KBM-7 (cell line): ENCODE measurements around the gene YWHAE.

ENCODE experiments used
- DNase-seq: peaks from one replicate; pipeline ENCODE4 v3.0.0-alpha.2; 2015
- in situ Hi-C: fragments of 300-500 bp; cut with MboI; formaldehyde crosslinking; loops from 2 replicates; pipeline ENCODE4 v1.14.3; 2020; ENCODE audit warnings: low sequenced_read_pairs, low pct_unique_long_range_greater_than_20kb, mixed read lengths

The YWHAE gene

DNA sequence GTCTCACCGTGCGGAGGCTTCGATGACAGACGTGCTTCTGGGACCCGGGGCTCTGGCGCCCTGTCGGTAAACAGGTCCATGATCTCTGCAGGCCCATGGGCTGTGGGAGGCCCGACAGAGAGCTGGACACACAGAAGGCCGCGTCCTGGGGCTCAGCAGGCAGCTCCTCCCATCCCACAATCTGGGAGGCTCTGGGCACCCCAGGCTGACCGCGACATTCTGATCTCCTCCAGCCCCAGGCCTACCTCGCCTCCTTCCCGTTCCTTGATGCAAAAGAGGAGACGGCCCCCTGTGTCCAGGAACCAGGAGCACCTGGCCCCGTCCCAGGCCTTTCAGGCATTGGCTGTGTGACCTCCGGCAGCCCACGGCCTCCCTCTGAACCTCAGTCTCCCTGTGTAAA, 97.3 kb downstream of the YWHAE start:
- no peak for DNase-seq
- in situ Hi-C loops, result no loop called here

DNA sequence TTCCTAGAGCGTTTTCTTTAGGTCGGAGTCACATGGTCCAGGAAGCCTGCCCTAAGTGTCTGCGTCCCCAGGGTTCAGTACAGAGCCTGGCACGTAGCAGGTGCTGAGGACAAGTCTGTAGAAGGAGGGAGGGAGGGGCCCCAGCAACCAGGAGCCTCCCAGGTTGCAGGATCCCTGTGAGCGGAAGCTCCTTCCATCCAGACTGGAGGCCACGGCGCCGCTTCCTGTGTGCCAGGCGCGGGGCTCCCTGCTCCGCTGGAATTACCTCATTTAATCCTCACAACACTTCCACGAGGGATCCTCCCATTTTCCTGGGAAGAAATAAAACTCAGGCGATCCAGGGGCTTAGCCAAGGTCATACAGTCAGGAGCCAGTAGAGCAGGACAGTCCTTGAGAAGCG, 98.5 kb downstream of the YWHAE start:
- no peak for DNase-seq
- in situ Hi-C loops, result no loop called here

- no peak for DNase-seq
These were observed 99.6 kb downstream of the YWHAE start for GRCh38 chr17:1300371-1300905.

DNA sequence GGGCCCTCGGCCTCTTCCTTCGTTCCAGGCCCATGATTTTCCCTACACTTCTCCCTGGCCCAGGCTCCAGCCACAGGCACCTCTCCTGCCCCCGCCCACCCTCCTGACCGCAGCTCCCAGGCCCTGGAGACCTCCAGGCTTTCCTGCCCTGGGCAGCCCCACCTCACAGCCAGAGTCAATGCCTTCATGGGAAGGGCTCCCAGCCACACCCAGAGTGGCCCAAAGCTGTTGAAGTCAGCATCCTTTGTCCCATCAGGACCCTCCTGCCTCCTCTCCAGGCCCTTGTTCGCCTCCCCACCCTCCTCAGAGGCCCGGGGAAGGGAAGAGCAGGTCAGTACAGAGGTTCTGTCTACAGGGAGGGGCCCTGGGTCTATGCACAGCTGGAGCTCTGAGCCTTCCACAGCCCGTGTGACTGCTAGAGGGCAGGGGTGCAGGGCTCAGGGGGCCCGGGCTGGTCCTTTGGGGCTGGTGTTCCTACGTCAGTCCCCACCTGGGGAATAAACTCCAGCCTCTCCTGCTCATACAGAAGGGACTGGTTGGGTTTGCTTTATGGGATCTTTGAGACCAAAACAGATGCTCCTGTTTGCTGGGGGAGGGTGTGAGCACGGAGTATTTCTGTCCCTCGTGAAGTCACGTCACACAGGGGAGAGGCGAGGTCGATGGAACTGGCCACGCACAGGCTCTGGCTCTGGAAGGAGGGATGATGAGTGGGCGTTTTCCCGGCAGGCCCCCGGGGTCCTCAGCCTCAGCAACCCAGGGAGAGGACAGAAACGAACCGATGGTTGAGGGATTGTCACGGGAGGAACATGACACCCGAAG, 100.3 kb downstream of the YWHAE start:
- in situ Hi-C loops, result no loop called here
- no peak for DNase-seq

More at GRCh38 chr17:1300371-1300905, 99.6 kb downstream of the YWHAE start:
- in situ Hi-C loops, result no loop called here

DNA sequence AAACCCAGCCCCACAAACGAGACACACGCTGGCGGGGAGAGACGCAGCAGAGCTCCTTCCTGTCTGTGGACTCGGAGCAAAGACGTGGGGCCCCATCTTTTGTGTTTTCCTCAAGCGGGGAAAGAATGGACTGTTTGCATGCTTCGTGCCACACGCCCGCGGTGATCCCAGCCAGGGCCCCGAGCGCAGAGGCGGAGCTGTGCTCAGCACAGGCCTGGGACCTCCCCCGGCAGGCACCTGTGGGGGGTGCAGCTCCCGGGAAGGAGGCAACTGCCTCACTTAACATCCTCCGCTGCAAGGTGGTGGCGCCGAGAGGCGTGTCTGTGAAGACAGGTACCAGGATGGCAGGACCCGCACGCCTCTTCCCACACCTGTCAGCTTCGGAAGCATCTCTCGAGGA, 101.4 kb downstream of the YWHAE start:
- in situ Hi-C loops, result no loop called here
- DNase-seq, result no peak
